Muscle layer of colon (tissue), 2 donors: ENCODE data around the gene ARSG.
"Not testable (repeated sequence)": the region's sequence is repeated elsewhere in the genome, so short reads cannot be mapped to it uniquely, and the experiment has no call there.

Source experiments
- H3K27ac ChIP-seq: one replicate; pipeline ENCODE4 v1.7.0; 2013; ENCODE audit warnings: low read depth, mild to moderate bottlenecking, low read length, moderate library complexity
- H3K27me3 ChIP-seq, 2 donors: one replicate each; pipeline ENCODE4 v1.7.0; 2013; ENCODE audit warnings: low read length in 2 of 2, mild to moderate bottlenecking in 2 of 2; ENCODE audit not compliant: insufficient read depth in 2 of 2, control insufficient read depth in 1 of 2
- H3K36me3 ChIP-seq: one replicate; pipeline ENCODE4 v1.7.0; 2013; ENCODE audit warnings: mild to moderate bottlenecking, low read length; ENCODE audit not compliant: insufficient read depth
- H3K4me1 ChIP-seq: one replicate; pipeline ENCODE4 v1.7.0; 2013; ENCODE audit warnings: mild to moderate bottlenecking, low read length; ENCODE audit not compliant: insufficient read depth
- H3K4me3 ChIP-seq, 2 donors: one replicate each; pipeline ENCODE4 v1.7.0; 2013; ENCODE audit warnings: low read length in 2 of 2, low read depth in 1 of 2, mild to moderate bottlenecking in 1 of 2, moderate library complexity in 1 of 2
- H3K9ac ChIP-seq: one replicate; pipeline ENCODE4 v1.7.0; 2013; ENCODE audit warnings: low read length
- H3K9me3 ChIP-seq: one replicate; pipeline ENCODE4 v1.7.0; 2013; ENCODE audit warnings: mild to moderate bottlenecking, low read length
- donor health status: abdominal sarcoma.
- donor health status: Adenocarcinoma of cecum.

The ARSG gene

GRCh38 chr17:68321556-68321954 is 30.3 kb downstream of the ARSG start:
- Histone ChIP-seq H3K4me1 (no peaks in the 10 kb centered on the region), H3K27ac (no peak overlapping the region), H3K4me3 (no peak overlapping the region), H3K36me3 (no peaks in the 10 kb centered on the region), H3K9ac (no peak overlapping the region), H3K27me3 (no peaks in the 10 kb centered on the region), H3K9me3 (no peaks in the 10 kb centered on the region)

DNA sequence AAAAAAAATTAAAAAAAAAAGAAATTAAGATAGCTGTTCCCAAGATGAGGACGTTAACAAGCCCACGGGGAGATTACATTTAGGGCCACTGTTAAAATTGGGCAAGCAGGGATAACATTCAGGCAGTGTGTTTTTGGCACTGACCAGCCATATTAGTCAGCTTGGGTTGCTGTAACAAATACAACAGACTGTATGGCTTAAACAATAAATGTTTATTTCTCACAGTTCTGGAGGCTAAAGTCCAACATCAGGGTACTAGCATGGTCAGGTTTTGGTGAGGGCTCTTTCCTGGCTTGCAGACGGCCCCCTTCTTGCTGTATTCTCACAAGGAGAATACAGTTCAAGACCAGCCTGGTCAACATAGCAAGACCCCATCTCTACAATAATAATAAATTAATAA is 31.3 kb downstream of the ARSG start:
- Histone ChIP-seq H3K4me1 (no peaks in the 10 kb centered on the region), H3K27me3 (no peaks in the 10 kb centered on the region), H3K27ac (no peak overlapping the region), H3K9ac (no peak overlapping the region), H3K4me3 (no peak overlapping the region), H3K36me3 (no peaks in the 10 kb centered on the region), H3K9me3 (no peaks in the 10 kb centered on the region)

- Histone ChIP-seq H3K4me1 (no peaks in the 10 kb centered on the region), H3K4me3 (no peak overlapping the region), H3K9me3 (no peaks in the 10 kb centered on the region), H3K27ac (no peak overlapping the region), H3K36me3 (no peaks in the 10 kb centered on the region), H3K9ac (no peak overlapping the region), H3K27me3 (no peaks in the 10 kb centered on the region)
Measured at GRCh38 chr17:68324114-68324513, 32.8 kb downstream of the ARSG start.

DNA sequence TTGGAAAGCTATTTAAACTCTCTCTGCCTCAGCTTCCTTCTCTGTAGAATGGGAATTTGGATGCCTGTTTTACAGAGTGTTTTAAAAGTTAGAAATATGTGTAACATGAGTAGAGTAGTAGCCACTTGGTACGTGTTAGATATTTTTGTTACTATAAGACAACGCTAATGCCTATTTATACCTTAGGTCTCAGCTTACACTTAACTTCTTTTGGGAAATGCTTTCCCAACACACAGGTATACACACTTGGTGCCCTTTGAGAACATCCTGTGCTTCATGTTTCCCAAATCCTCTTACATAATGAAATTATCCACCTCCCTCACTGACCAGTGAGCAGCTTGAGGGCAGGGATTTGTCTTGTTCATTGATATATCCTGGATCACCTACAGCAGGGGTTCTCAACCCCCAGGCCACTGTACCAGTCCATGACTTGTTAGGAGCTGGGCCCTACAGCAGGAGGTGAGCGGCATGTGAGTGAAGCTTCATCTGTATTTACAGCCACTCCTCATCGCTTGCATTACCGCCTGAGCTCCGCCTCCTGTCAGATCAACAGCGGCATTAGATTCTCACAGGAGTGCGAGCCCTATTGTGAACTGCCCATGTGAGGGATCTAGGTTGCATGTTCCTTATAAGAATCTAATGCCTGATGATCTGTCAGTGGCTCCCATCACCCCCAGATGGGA is 33.5 kb downstream of the ARSG start:
- H3K9me3 ChIP-seq: no peaks in the 10 kb centered on the region
- H3K27me3 ChIP-seq: no peaks in the 10 kb centered on the region
- no peak overlapping the region for H3K4me3 ChIP-seq
- no peaks in the 10 kb centered on the region for H3K4me1 ChIP-seq
- no peaks in the 10 kb centered on the region for H3K36me3 ChIP-seq
- H3K9ac ChIP-seq: no peak overlapping the region
- no peak overlapping the region for H3K27ac ChIP-seq

- Histone ChIP-seq H3K9me3 (no peaks in the 10 kb centered on the region), H3K27ac (no peak overlapping the region), H3K9ac (no peak overlapping the region), H3K4me1 (no peaks in the 10 kb centered on the region), H3K27me3 (no peaks in the 10 kb centered on the region), H3K36me3 (no peaks in the 10 kb centered on the region), H3K4me3 (no peak overlapping the region)
Measured at GRCh38 chr17:68325961-68326360, 34.7 kb downstream of the ARSG start.

- H3K9me3 ChIP-seq: no peaks in the 10 kb centered on the region
- H3K9ac ChIP-seq: no peak overlapping the region
- no peaks in the 10 kb centered on the region for H3K27me3 ChIP-seq
- no peak overlapping the region for H3K27ac ChIP-seq
- no peaks in the 10 kb centered on the region for H3K36me3 ChIP-seq
- no peak overlapping the region for H3K4me3 ChIP-seq
- H3K4me1 ChIP-seq: no peaks in the 10 kb centered on the region
Measured at GRCh38 chr17:68326681-68327080, 35.4 kb downstream of the ARSG start.

- H3K4me3 ChIP-seq: no peak overlapping the region
- H3K27me3 ChIP-seq: no peaks in the 10 kb centered on the region
- H3K9ac ChIP-seq: no peak overlapping the region
- no peaks in the 10 kb centered on the region for H3K36me3 ChIP-seq
- H3K4me1 ChIP-seq: no peaks in the 10 kb centered on the region
- H3K27ac ChIP-seq: no peak overlapping the region
- H3K9me3 ChIP-seq: no peaks in the 10 kb centered on the region
Measured at GRCh38 chr17:68327823-68328557, 36.7 kb downstream of the ARSG start.

DNA sequence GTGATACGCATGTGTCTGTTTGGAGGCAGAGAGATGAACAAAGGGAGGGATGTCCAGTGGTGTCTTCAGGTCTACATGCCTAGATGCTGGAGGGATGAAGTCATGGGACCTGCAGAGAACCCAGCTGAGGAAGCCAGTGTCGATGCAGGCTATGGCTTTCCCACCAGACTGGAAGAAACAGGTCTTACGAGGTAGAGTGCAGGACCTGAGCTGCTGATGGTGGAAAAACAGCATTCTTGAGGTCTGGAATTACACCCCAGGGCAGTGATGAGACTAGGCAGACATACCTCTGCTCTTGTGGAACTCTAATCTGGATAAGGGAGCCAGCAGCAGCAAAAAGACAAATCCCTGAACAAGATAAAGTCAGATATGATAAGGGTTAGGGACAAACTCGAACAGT is 37.4 kb downstream of the ARSG start:
- no peaks in the 10 kb centered on the region for H3K9me3 ChIP-seq
- H3K4me3 ChIP-seq: no peak overlapping the region
- H3K27ac ChIP-seq: no peak overlapping the region
- H3K36me3 ChIP-seq: no peaks in the 10 kb centered on the region
- no peak overlapping the region for H3K9ac ChIP-seq
- no peaks in the 10 kb centered on the region for H3K4me1 ChIP-seq
- H3K27me3 ChIP-seq: no peaks in the 10 kb centered on the region

DNA sequence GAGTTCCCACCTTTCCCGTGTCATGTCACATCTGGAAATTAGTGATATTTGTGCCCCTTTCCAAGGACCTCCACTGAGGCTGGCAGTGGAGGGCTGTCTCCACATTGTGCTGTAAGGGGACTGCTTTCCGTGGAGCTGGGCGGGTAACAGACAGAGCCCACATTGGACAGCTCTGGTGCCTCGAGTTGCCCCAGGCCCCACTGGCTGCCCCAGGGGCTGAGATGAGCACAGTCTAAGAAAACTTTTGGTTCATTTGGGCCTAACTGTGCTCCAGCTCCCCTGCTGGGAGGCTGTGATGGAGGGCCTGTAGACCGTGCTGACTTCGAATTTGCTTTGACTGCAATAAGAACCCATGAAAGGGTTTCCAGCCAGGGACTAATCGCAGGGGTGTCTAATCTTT is 38.0 kb downstream of the ARSG start:
- Histone ChIP-seq H3K36me3 (no peaks in the 10 kb centered on the region), H3K9ac (no peak overlapping the region), H3K27me3 (no peaks in the 10 kb centered on the region), H3K9me3 (no peaks in the 10 kb centered on the region), H3K4me1 (no peaks in the 10 kb centered on the region), H3K27ac (no peak overlapping the region), H3K4me3 (no peak overlapping the region)

GRCh38 chr17:68331932-68332331 is 40.6 kb downstream of the ARSG start:
- not testable (repeated sequence) for H3K4me1 ChIP-seq, H3K27me3 ChIP-seq

GRCh38 chr17:68334393-68334792 is 43.1 kb downstream of the ARSG start:
- Histone ChIP-seq H3K4me3 (no peak overlapping the region), H3K9ac (no peak overlapping the region), H3K27me3 (no peaks in the 10 kb centered on the region), H3K4me1 (no peaks in the 10 kb centered on the region), H3K27ac (no peak overlapping the region), H3K9me3 (no peaks in the 10 kb centered on the region), H3K36me3 (no peaks in the 10 kb centered on the region)

More at GRCh38 chr17:68331932-68332331, 40.6 kb downstream of the ARSG start:
- not testable (repeated sequence) for H3K9me3 ChIP-seq, H3K9ac ChIP-seq, H3K4me3 ChIP-seq, H3K27ac ChIP-seq, H3K36me3 ChIP-seq

- no peaks in the 10 kb centered on the region for H3K36me3 ChIP-seq
- no peaks in the 10 kb centered on the region for H3K9me3 ChIP-seq
- no peak overlapping the region for H3K27ac ChIP-seq
- H3K4me3 ChIP-seq: no peak overlapping the region
- H3K27me3 ChIP-seq: no peaks in the 10 kb centered on the region
- H3K4me1 ChIP-seq: no peaks in the 10 kb centered on the region
- no peak overlapping the region for H3K9ac ChIP-seq
Measured at GRCh38 chr17:68341482-68341881, 50.2 kb downstream of the ARSG start.
